ENCODE data around the gene SCLY. TPM values are rescaled to one million over a fixed set of nuclear protein-coding genes. Genes with fewer than 3 reads are reported as not detected.

The SCLY gene
- total and polyA plus RNA-seq, 4 donors = 7.8 to 16.1 (median 12.1) TPM

DNA sequence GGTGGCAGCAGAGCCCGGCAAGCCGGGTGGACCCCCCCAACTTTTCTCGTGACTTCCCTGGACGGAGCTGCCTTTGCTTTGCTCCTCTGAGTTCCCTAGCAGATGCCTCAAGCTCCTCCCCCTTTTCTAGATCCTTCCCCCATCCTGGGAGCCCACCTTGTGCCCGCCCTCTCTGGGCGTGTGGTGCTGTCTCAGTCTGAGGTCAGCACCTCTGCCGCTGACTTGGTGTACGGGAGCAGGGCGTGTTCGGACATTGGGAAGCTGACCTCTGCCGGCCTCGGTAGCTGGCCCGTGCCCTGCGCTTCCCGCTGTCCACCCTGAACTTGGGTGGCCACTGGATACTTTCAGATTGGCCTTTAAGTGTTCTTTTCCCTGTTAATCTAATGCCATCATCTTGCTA lies 19.7 kb downstream of the SCLY start:
- Histone ChIP-seq H3K4me1 (ENCODE audit: control insufficient read depth in 5 of 5, insufficient read depth in 5 of 5, low read length in 5 of 5) (no peaks in the 10 kb centered on the region), H3K27me3 (ENCODE audit: control insufficient read depth in 3 of 3, insufficient read depth in 3 of 3, low read length in 2 of 3) (no peaks in the 10 kb centered on the region), H3K36me3 (ENCODE audit: control insufficient read depth in 4 of 4, insufficient read depth in 4 of 4, low read length in 4 of 4) (peaks cover 8 to 21% (median 14%) of the 10 kb centered on the region in 4 donors), H3K9ac (ENCODE audit: insufficient read depth in 1 of 2, low read length in 2 of 2) (no peak overlapping the region), H3K27ac (ENCODE audit: low read depth in 1 of 2, low read length in 1 of 2) (no peak overlapping the region), H3K9me3 (ENCODE audit: control insufficient read depth in 4 of 4, insufficient read depth in 3 of 4, low read length in 3 of 4) (no peaks in the 10 kb centered on the region), H3K4me3 (no peak overlapping the region)
- DNase-seq = no peak
- 98% methylated on average over 15 of the region's 15 CpGs for WGBS, 2 donors
- TF ChIP-seq, protein P1, sequence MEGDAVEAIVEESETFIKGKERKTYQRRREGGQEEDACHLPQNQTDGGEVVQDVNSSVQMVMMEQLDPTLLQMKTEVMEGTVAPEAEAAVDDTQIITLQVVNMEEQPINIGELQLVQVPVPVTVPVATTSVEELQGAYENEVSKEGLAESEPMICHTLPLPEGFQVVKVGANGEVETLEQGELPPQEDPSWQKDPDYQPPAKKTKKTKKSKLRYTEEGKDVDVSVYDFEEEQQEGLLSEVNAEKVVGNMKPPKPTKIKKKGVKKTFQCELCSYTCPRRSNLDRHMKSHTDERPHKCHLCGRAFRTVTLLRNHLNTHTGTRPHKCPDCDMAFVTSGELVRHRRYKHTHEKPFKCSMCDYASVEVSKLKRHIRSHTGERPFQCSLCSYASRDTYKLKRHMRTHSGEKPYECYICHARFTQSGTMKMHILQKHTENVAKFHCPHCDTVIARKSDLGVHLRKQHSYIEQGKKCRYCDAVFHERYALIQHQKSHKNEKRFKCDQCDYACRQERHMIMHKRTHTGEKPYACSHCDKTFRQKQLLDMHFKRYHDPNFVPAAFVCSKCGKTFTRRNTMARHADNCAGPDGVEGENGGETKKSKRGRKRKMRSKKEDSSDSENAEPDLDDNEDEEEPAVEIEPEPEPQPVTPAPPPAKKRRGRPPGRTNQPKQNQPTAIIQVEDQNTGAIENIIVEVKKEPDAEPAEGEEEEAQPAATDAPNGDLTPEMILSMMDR (IDR thresholded peaks at IDR 0.05; ENCODE audit: control extremely low read depth, extremely low read depth) = no peak
- ATAC-seq (ENCODE audit: insufficient read depth, low FRiP score) = no peak

GRCh38 chr2:238081150-238081549 lies 20.3 kb downstream of the SCLY start:
- no peak for ATAC-seq (ENCODE audit: insufficient read depth, low FRiP score)
- H3K9ac ChIP-seq (ENCODE audit: insufficient read depth in 1 of 2, low read length in 2 of 2) = no peak overlapping the region
- no peak overlapping the region for H3K27ac ChIP-seq (ENCODE audit: low read depth in 1 of 2, low read length in 1 of 2)
- no peaks in the 10 kb centered on the region for H3K27me3 ChIP-seq (ENCODE audit: control insufficient read depth in 3 of 3, insufficient read depth in 3 of 3, low read length in 2 of 3)
- no peaks in the 10 kb centered on the region for H3K9me3 ChIP-seq (ENCODE audit: control insufficient read depth in 4 of 4, insufficient read depth in 3 of 4, low read length in 3 of 4)
- 96 to 98% methylated on average over 13 of the region's 13 CpGs for WGBS, 2 donors
- no peaks in the 10 kb centered on the region for H3K4me1 ChIP-seq (ENCODE audit: control insufficient read depth in 5 of 5, insufficient read depth in 5 of 5, low read length in 5 of 5)
- no peak overlapping the region for H3K4me3 ChIP-seq
- peaks cover 8 to 21% (median 15%) of the 10 kb centered on the region in 4 donors for H3K36me3 ChIP-seq (ENCODE audit: control insufficient read depth in 4 of 4, insufficient read depth in 4 of 4, low read length in 4 of 4)
- no peak for DNase-seq
- TF ChIP-seq, protein P1 (IDR thresholded peaks at IDR 0.05; ENCODE audit: control extremely low read depth, extremely low read depth) = no peak

DNA sequence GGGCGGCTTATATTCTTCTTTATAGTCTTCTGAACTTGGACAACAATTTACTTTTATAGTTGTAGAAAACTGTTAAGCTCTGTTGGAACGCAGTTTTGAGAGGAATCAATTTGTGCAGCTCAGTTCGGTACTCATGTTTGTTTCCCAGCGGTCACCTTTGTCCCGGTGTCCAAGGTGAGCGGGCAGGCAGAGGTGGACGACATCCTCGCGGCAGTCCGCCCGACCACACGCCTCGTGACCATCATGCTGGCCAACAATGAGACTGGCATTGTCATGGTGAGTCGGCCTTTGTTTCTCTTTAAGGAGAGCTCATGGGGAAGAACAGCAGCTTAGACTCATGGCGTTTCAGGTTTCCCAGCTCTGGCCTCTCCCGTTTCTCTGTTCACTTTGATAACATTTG lies 20.8 kb downstream of the SCLY start:
- ATAC-seq (ENCODE audit: insufficient read depth, low FRiP score) (no peak), DNase-seq (no peak)
- WGBS, 2 donors = 97 to 98% methylated on average over 16 of the region's 16 CpGs
- Histone ChIP-seq H3K4me3 (no peak overlapping the region), H3K9ac (ENCODE audit: insufficient read depth in 1 of 2, low read length in 2 of 2) (no peak overlapping the region), H3K36me3 (ENCODE audit: control insufficient read depth in 4 of 4, insufficient read depth in 4 of 4, low read length in 4 of 4) (peaks cover 8 to 23% (median 15%) of the 10 kb centered on the region in 4 donors), H3K9me3 (ENCODE audit: control insufficient read depth in 4 of 4, insufficient read depth in 3 of 4, low read length in 3 of 4) (no peaks in the 10 kb centered on the region), H3K4me1 (ENCODE audit: control insufficient read depth in 5 of 5, insufficient read depth in 5 of 5, low read length in 5 of 5) (no peaks in the 10 kb centered on the region), H3K27ac (ENCODE audit: low read depth in 1 of 2, low read length in 1 of 2) (no peak overlapping the region), H3K27me3 (ENCODE audit: control insufficient read depth in 3 of 3, insufficient read depth in 3 of 3, low read length in 2 of 3) (no peaks in the 10 kb centered on the region)
- TF ChIP-seq, protein P1 (IDR thresholded peaks at IDR 0.05; ENCODE audit: control extremely low read depth, extremely low read depth) = no peak

DNA sequence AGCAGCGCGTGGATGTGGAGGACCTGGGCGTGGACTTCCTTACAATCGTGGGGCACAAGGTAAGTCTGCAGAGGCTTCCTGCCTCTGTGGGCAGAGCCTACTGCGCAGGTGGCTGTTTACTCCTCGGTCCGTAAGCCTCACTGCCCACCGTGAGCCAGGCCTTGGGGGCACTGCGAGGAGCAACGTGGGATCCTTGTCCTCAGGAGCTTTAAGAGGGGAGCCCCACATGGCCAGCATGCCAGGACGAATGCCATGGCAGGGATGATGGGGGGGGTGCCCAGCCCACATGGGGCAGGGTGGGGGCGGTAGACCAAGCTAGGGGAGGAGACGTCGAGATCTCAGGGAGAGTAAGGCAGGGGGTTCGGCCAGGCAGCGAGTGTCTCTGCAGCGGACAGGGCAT lies 21.4 kb downstream of the SCLY start:
- Histone ChIP-seq H3K27me3 (ENCODE audit: control insufficient read depth in 3 of 3, insufficient read depth in 3 of 3, low read length in 2 of 3) (no peaks in the 10 kb centered on the region), H3K4me1 (ENCODE audit: control insufficient read depth in 5 of 5, insufficient read depth in 5 of 5, low read length in 5 of 5) (no peaks in the 10 kb centered on the region), H3K36me3 (ENCODE audit: control insufficient read depth in 4 of 4, insufficient read depth in 4 of 4, low read length in 4 of 4) (peaks cover 8 to 23% (median 15%) of the 10 kb centered on the region in 4 donors), H3K27ac (ENCODE audit: low read depth in 1 of 2, low read length in 1 of 2) (no peak overlapping the region), H3K4me3 (no peak overlapping the region), H3K9ac (ENCODE audit: insufficient read depth in 1 of 2, low read length in 2 of 2) (no peak overlapping the region), H3K9me3 (ENCODE audit: control insufficient read depth in 4 of 4, insufficient read depth in 3 of 4, low read length in 3 of 4) (no peaks in the 10 kb centered on the region)
- WGBS, 2 donors = 95% methylated on average over 17 of the region's 17 CpGs
- DNase-seq (no peak), ATAC-seq (ENCODE audit: insufficient read depth, low FRiP score) (no peak)
- TF ChIP-seq, protein P1 (IDR thresholded peaks at IDR 0.05; ENCODE audit: control extremely low read depth, extremely low read depth) = no peak
